Liver (tissue), 9 donors: ENCODE results near the gene LCK. TPM values are rescaled to one million over a fixed set of nuclear protein-coding genes. Genes with fewer than 3 reads are reported as not detected.

Experiments used
- DNase-seq: peaks from one replicate; pipeline ENCODE4 v3.0.0-alpha.2; 2017; ENCODE audit warnings: low spot score
- H3K27ac ChIP-seq, 2 donors: one replicate each; pipeline ENCODE4 v1.7.0; 2013; ENCODE audit warnings: inconsistent platforms in 2 of 2, low read length in 2 of 2, control low read depth in 1 of 2, low read depth in 1 of 2, mild to moderate bottlenecking in 1 of 2
- H3K27me3 ChIP-seq, 4 donors: one replicate each; pipeline versions ENCODE4 v1.6.1 to v1.7.0; 2013; ENCODE audit warnings: low read length in 3 of 4, inconsistent platforms in 1 of 4, mild to moderate bottlenecking in 1 of 4, moderate library complexity in 1 of 4; ENCODE audit not compliant: control insufficient read depth in 4 of 4, insufficient read depth in 4 of 4
- H3K36me3 ChIP-seq, 4 donors: one replicate each; pipeline versions ENCODE4 v1.6.1 to v1.7.0; 2013; ENCODE audit warnings: low read length in 3 of 4, mild to moderate bottlenecking in 3 of 4, low read depth in 1 of 4, moderate library complexity in 1 of 4; ENCODE audit not compliant: control insufficient read depth in 4 of 4, insufficient read depth in 3 of 4
- H3K4me1 ChIP-seq, 4 donors: one replicate each; pipeline versions ENCODE4 v1.6.1 to v1.7.0; 2013; ENCODE audit warnings: low read length in 3 of 4, mild to moderate bottlenecking in 3 of 4, moderate library complexity in 1 of 4; ENCODE audit not compliant: control insufficient read depth in 4 of 4, insufficient read depth in 4 of 4
- H3K4me3 ChIP-seq, 3 donors: one replicate each; pipeline versions ENCODE4 v1.6.1 to v1.7.0; 2013; ENCODE audit warnings: low read length in 3 of 3, control low read depth in 1 of 3, low read depth in 1 of 3, mild to moderate bottlenecking in 1 of 3
- H3K9ac ChIP-seq, 2 donors: one replicate each; pipeline ENCODE4 v1.7.0; 2013; ENCODE audit warnings: low read length in 2 of 2, mild to moderate bottlenecking in 2 of 2, moderate library complexity in 2 of 2, control low read depth in 1 of 2, low read depth in 1 of 2
- H3K9me3 ChIP-seq, 4 donors: one replicate each; pipeline versions ENCODE4 v1.6.1 to v1.7.0; 2013; ENCODE audit warnings: low read length in 3 of 4; ENCODE audit not compliant: control insufficient read depth in 4 of 4
- EGR1 ChIP-seq, 2 donors: IDR thresholded peaks; 2 replicates each; pipeline ENCODE4 v1.6.1; 2016 to 2018; ENCODE audit warnings: antibody characterized with exemption in 2 of 2, low read depth in 2 of 2
- FOXA1 ChIP-seq: IDR thresholded peaks from 2 replicates; pipeline ENCODE4 v1.6.1; 2016; ENCODE audit warnings: antibody characterized with exemption
- FOXA2 ChIP-seq: IDR thresholded peaks from 2 replicates; pipeline ENCODE4 v1.6.1; 2016; ENCODE audit warnings: antibody characterized with exemption
- GABPA ChIP-seq, 2 donors: IDR thresholded peaks in 1 of 2; conservative IDR thresholded peaks in 1 of 2; 2 replicates each; pipeline ENCODE4 v1.6.1; 2016; ENCODE audit warnings: antibody characterized with exemption in 2 of 2, mild to moderate bottlenecking in 1 of 2, moderate library complexity in 1 of 2
- HNF4A ChIP-seq, 2 donors: conservative IDR thresholded peaks; 2 replicates each; pipeline ENCODE4 v1.6.1; 2016; ENCODE audit warnings: antibody characterized with exemption in 2 of 2, mild to moderate bottlenecking in 2 of 2
- HNF4G ChIP-seq: IDR thresholded peaks from 2 replicates; pipeline ENCODE4 v1.6.1; 2016; ENCODE audit warnings: antibody characterized with exemption
- JUND ChIP-seq, 2 donors: IDR thresholded peaks; 2 replicates each; pipeline ENCODE4 v1.6.1; 2016; ENCODE audit warnings: antibody characterized with exemption in 2 of 2
- RAD21 ChIP-seq, 2 donors: IDR thresholded peaks; 2 replicates each; pipeline ENCODE4 v1.6.1; 2016; ENCODE audit warnings: antibody characterized with exemption in 2 of 2, mild to moderate bottlenecking in 2 of 2
- TAF1 ChIP-seq: conservative IDR thresholded peaks from 2 replicates; pipeline ENCODE4 v1.6.1; 2016; ENCODE audit warnings: antibody characterized with exemption, mild to moderate bottlenecking
- YY1 ChIP-seq: IDR thresholded peaks from 2 replicates; pipeline ENCODE4 v1.6.1; 2016; ENCODE audit warnings: antibody characterized with exemption, mild to moderate bottlenecking
- WGBS: extraction: QIAGEN DNeasy Blood & Tissue Kit; methylation state at CpG from one replicate; pipeline ENCODE4 v1.1.7; 2013; 5-methylcytosine and 5-hydroxymethylcytosine counted together
- polyA plus RNA-seq, 2 donors: library from polyadenylated mRNA; stranded (reverse) in 1 of 2; unstranded in 1 of 2; fragments of 200-250 nt in 1 of 2; fragments of >200 nt in 1 of 2; fragmentation: Nextera tagmentation in 1 of 2; extraction: Ambion mirVana in 1 of 2; gene quantifications; one replicate each; pipeline versions ENCODE4 v1.2.1 to v1.2.3, GENCODE V29; 2013 to 2015
- total RNA-seq, 2 donors: library from RNA; depleted of rRNA; stranded (reverse); fragments of >200 nt; gene quantifications; one replicate each; pipeline ENCODE4 v1.2.3, GENCODE V29; 2014
- TF ChIP-seq, protein P1 (sequence below): IDR thresholded peaks from 2 replicates; pipeline ENCODE4 v1.6.1; 2016; ENCODE audit warnings: antibody characterized with exemption
- TF ChIP-seq, protein P2 (sequence below): IDR thresholded peaks from 2 replicates; pipeline ENCODE4 v1.6.1; 2016; ENCODE audit warnings: antibody characterized with exemption
- TF ChIP-seq, protein P3 (sequence below): fragments of 150-350 bp; IDR thresholded peaks from 2 replicates; pipeline ENCODE4 v1.5.1; 2017; ENCODE audit warnings: improper control_type of control experiment, low read depth, low read length; ENCODE audit not compliant: missing input control
- TF ChIP-seq, protein P4 (sequence below): IDR thresholded peaks from 2 replicates; pipeline ENCODE4 v1.6.1; 2016; ENCODE audit warnings: antibody characterized with exemption, mild to moderate bottlenecking
- donor health status: healthy.
- donor health status: healthy.
- donor health status: healthy.
- donor health status: healthy.
- donor health status: healthy.

The LCK gene
- total and polyA plus RNA-seq, 4 donors = 0.93 to 3.8 (median 1.2) TPM

DNA sequence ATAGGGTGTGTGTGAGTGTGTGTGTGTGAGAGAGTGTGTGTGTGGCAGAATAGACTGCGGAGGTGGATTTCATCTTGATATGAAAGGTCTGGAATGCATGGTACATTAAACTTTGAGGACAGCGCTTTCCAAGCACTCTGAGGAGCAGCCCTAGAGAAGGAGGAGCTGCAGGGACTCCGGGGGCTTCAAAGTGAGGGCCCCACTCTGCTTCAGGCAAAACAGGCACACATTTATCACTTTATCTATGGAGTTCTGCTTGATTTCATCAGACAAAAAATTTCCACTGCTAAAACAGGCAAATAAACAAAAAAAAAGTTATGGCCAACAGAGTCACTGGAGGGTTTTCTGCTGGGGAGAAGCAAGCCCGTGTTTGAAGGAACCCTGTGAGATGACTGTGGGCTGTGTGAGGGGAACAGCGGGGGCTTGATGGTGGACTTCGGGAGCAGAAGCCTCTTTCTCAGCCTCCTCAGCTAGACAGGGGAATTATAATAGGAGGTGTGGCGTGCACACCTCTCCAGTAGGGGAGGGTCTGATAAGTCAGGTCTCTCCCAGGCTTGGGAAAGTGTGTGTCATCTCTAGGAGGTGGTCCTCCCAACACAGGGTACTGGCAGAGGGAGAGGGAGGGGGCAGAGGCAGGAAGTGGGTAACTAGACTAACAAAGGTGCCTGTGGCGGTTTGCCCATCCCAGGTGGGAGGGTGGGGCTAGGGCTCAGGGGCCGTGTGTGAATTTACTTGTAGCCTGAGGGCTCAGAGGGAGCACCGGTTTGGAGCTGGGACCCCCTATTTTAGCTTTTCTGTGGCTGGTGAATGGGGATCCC is 22.5 kb downstream of the LCK start:
- H3K4me3 ChIP-seq = no peak overlapping the region
- H3K27ac ChIP-seq = no peak overlapping the region
- WGBS = 61% methylated on average over 10 of the region's 10 CpGs
- no peaks in the 10 kb centered on the region for H3K9me3 ChIP-seq
- H3K36me3 ChIP-seq = no peaks in the 10 kb centered on the region
- peaks cover 0 to 3% (median 0%) of the 10 kb centered on the region in 4 donors for H3K4me1 ChIP-seq
- no peak for DNase-seq
- H3K27me3 ChIP-seq = no peaks in the 10 kb centered on the region
- TF ChIP-seq JUND (IDR thresholded peaks at IDR 0.05) (no peak), YY1 (no peak), HNF4A (conservative IDR thresholded peaks at IDR 0.05) (no peak), EGR1 (IDR thresholded peaks at IDR 0.05; ENCODE audit: low read depth in 2 of 2) (no peak), TAF1 (no peak), FOXA2 (no peak), FOXA1 (no peak), GABPA (IDR thresholded peaks at IDR 0.05 in 1 of 2, conservative IDR thresholded peaks at IDR 0.05 in 1 of 2) (no peak), HNF4G (no peak), RAD21 (IDR thresholded peaks at IDR 0.05) (no peak)
- TF ChIP-seq, protein P1, sequence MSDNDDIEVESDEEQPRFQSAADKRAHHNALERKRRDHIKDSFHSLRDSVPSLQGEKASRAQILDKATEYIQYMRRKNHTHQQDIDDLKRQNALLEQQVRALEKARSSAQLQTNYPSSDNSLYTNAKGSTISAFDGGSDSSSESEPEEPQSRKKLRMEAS = no peak
- TF ChIP-seq, protein P2, sequence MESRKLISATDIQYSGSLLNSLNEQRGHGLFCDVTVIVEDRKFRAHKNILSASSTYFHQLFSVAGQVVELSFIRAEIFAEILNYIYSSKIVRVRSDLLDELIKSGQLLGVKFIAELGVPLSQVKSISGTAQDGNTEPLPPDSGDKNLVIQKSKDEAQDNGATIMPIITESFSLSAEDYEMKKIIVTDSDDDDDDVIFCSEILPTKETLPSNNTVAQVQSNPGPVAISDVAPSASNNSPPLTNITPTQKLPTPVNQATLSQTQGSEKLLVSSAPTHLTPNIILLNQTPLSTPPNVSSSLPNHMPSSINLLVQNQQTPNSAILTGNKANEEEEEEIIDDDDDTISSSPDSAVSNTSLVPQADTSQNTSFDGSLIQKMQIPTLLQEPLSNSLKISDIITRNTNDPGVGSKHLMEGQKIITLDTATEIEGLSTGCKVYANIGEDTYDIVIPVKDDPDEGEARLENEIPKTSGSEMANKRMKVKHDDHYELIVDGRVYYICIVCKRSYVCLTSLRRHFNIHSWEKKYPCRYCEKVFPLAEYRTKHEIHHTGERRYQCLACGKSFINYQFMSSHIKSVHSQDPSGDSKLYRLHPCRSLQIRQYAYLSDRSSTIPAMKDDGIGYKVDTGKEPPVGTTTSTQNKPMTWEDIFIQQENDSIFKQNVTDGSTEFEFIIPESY = no peak
- TF ChIP-seq, protein P3, sequence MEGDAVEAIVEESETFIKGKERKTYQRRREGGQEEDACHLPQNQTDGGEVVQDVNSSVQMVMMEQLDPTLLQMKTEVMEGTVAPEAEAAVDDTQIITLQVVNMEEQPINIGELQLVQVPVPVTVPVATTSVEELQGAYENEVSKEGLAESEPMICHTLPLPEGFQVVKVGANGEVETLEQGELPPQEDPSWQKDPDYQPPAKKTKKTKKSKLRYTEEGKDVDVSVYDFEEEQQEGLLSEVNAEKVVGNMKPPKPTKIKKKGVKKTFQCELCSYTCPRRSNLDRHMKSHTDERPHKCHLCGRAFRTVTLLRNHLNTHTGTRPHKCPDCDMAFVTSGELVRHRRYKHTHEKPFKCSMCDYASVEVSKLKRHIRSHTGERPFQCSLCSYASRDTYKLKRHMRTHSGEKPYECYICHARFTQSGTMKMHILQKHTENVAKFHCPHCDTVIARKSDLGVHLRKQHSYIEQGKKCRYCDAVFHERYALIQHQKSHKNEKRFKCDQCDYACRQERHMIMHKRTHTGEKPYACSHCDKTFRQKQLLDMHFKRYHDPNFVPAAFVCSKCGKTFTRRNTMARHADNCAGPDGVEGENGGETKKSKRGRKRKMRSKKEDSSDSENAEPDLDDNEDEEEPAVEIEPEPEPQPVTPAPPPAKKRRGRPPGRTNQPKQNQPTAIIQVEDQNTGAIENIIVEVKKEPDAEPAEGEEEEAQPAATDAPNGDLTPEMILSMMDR = no peak
- TF ChIP-seq, protein P4, sequence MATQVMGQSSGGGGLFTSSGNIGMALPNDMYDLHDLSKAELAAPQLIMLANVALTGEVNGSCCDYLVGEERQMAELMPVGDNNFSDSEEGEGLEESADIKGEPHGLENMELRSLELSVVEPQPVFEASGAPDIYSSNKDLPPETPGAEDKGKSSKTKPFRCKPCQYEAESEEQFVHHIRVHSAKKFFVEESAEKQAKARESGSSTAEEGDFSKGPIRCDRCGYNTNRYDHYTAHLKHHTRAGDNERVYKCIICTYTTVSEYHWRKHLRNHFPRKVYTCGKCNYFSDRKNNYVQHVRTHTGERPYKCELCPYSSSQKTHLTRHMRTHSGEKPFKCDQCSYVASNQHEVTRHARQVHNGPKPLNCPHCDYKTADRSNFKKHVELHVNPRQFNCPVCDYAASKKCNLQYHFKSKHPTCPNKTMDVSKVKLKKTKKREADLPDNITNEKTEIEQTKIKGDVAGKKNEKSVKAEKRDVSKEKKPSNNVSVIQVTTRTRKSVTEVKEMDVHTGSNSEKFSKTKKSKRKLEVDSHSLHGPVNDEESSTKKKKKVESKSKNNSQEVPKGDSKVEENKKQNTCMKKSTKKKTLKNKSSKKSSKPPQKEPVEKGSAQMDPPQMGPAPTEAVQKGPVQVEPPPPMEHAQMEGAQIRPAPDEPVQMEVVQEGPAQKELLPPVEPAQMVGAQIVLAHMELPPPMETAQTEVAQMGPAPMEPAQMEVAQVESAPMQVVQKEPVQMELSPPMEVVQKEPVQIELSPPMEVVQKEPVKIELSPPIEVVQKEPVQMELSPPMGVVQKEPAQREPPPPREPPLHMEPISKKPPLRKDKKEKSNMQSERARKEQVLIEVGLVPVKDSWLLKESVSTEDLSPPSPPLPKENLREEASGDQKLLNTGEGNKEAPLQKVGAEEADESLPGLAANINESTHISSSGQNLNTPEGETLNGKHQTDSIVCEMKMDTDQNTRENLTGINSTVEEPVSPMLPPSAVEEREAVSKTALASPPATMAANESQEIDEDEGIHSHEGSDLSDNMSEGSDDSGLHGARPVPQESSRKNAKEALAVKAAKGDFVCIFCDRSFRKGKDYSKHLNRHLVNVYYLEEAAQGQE = no peak
- no peak overlapping the region for H3K9ac ChIP-seq
